Fibroblast of skin of scalp (primary cell): Measurements from ENCODE around the gene CBLB. TPM values are rescaled to one million over a fixed set of nuclear protein-coding genes. Genes with fewer than 3 reads are reported as not detected.

Source experiments
- DNase-seq: peaks from one replicate; pipeline ENCODE4 v3.0.0-alpha.2; 2013
- polyA plus RNA-seq, 2 experiments: library from polyadenylated mRNA; unstranded; fragments of 120-200 nt; gene quantifications; one replicate each; pipeline ENCODE4 v1.2.1, GENCODE V29; 2013; ENCODE audit not compliant: insufficient read length in 2 of 2

Gene CBLB
- polyA plus RNA-seq (2013, experiment 1 of 2; ENCODE audit: insufficient read length), result 36.6 TPM
- 39.5 TPM for polyA plus RNA-seq (2013, experiment 2 of 2; ENCODE audit: insufficient read length)

DNA sequence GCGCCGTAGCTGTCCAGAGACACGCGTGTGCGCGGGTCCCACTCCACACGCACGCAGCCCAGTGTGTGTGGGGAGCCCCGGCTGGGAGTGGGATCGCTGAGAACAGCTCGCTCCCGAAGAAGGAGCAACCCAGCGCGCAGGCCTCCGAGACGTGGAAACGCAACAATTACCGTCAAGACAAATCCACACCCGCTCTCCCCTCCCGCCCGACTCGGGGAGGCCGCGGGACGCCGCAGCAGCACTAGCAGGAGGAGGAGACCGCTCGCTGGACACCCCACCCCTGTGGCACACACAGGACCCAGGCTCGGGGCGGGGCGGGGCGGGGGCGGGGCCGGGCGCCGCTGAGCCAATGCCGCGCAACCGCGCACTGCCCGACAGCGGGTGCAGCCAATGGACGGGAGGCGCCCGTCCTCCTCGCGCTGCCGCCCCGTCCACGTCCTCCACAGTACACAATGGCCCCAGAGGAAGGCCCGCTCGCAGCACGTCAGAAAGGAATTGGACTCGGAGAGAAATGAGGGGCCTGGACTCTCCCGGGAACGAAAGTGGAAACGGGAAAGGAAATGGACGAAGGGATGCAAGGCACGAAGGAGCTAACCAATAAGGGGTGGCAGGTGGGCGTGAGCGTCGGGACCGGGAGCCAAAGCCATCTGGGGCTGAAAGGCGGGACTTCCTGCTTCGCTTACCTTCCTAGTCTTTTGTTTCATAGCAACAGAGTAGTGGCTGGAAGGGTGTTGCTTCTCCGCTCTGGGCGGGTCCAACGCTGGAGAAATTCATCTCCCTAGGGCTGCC, at the start of gene CBLB:
CBLB (minus strand) TSS at position 271 of the 789 bp plus-strand sequence. CDS start 1,435 bp downstream, outside the sequence.
- DNase-seq, result peak; percentile 96

GRCh38 chr3:105916767-105917166, 48.0 kb upstream of the CBLB start:
- no peak for DNase-seq

DNA sequence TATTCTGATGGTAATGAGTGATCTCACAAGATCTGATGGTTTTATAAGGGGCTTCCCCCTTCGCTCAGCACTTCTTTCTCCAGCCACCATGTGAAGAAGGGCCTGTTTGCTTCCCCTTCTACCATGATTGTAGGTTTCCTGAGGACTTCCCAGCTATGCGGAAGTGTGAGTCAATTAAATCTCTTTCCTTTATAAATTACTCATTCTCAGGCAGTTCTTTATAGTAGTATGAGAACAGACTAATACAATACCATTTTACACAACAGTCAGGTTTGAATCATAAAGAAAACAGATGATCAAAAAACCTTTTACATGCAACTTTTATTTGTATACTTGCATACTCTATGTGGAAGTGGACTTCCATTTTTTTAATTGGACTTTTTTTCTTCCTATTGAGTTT, 46.7 kb upstream of the CBLB start:
- no peak for DNase-seq

- no peak for DNase-seq
Observed at GRCh38 chr3:105913616-105914015, 44.8 kb upstream of the CBLB start.

DNA sequence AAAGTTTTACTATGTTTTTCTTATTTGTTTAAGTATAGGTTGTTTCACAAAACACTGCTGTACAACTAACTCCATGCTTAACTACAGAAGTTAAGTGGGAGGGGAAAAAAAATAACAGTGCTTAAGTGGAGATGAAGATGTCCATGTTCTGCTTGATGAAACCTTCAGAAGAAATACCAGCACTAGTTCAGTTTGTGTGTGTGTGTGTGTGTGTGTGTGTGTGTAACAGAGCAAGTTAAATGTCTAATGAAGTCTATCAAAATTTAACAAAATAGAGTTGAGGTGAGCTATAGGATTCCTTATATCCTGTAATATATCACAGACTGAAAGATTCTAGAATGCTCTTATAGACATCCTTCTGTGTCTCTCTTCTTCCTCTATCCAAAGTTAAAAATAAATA, 44.1 kb upstream of the CBLB start:
- DNase-seq, result no peak

DNA sequence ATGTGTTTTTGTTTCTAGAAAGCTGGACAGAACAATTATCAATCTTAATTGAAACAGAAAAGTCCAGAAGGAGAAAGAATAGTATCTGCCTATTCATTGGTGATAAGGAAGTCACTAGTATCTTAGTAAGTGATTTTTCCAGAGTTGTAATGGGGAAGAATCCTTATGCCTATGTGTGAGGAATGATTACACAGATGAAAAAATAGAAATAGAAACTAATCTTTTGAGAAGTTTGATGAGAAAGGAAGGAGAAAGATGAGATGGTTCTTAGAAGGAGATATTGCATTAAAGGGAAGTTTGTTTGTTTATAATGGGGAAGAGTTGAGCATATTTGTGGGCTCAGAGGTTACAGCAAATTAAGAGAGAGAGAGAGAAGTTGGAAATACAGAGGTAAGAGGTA, 42.7 kb upstream of the CBLB start:
- DNase-seq, result no peak

GRCh38 chr3:105907777-105908176, 39.0 kb upstream of the CBLB start:
- no peak for DNase-seq

DNA sequence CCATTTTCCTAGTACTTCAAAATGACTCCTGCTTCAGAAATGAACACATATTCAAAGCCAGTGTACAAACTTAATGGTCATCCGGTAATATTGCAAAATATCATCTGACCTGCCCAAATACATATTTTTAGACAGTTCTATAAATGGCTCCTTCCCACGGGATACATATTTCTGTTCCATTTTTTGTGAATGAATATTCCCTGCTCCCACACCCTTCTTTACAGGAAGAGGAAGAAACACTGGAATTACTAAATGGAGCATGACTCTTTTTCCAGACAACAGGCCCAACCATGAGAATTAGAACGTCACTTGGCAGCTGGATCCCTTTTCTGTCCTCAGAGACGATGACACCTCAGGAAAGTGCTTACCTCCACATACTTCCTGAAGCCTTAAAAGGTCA, 38.0 kb upstream of the CBLB start:
- peak; percentile 92 for DNase-seq

GRCh38 chr3:105906345-105906744, 37.5 kb upstream of the CBLB start:
- DNase-seq, result no peak

- DNase-seq, result no peak
Observed at GRCh38 chr3:105905328-105905727, 36.5 kb upstream of the CBLB start.

GRCh38 chr3:105904678-105905284, 36.0 kb upstream of the CBLB start:
- DNase-seq, result no peak

GRCh38 chr3:105904251-105904650, 35.4 kb upstream of the CBLB start:
- peak; percentile 29 for DNase-seq

GRCh38 chr3:105899516-105899915, 30.7 kb upstream of the CBLB start:
- DNase-seq, result peak; percentile 93

DNA sequence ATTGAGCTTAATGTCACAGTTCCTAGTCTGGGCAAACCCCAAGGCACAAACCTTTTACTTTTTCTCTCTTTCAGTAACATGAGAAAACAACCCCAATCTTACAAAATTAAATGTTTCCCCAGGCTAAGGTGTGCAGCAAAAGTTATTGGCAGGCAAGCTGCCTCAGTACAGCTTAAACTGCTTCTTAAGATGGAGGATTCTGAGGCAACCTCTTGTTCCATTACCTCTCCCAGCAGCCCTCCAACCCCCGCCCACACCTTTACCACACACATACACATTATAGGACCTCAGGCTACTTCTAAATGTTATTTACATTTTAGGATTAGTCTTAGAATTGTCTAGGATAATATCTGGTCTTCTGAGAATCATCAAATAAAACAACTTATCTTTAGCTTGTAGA, 22.3 kb upstream of the CBLB start:
- DNase-seq, result no peak

GRCh38 chr3:105888621-105889579, 20.1 kb upstream of the CBLB start:
- DNase-seq, result no peak

DNA sequence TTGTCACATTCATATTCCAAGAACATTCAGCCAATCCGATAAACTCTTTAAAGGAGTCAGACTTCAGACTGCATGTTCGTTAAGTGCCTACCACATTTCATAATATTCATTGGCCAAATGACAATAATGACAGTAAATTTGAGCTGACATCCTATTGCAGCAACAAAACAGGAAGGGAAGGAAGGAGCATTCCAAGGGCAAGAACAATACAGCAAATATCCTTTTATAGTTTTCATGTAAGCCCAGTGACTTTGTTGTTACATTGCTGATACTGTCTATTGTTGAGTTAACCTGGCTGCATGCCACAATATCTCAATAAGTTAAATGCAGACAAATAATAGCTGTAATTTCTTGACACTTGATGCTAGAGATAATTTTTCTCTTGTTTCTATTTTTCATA, 16.4 kb upstream of the CBLB start:
- DNase-seq, result no peak

DNA sequence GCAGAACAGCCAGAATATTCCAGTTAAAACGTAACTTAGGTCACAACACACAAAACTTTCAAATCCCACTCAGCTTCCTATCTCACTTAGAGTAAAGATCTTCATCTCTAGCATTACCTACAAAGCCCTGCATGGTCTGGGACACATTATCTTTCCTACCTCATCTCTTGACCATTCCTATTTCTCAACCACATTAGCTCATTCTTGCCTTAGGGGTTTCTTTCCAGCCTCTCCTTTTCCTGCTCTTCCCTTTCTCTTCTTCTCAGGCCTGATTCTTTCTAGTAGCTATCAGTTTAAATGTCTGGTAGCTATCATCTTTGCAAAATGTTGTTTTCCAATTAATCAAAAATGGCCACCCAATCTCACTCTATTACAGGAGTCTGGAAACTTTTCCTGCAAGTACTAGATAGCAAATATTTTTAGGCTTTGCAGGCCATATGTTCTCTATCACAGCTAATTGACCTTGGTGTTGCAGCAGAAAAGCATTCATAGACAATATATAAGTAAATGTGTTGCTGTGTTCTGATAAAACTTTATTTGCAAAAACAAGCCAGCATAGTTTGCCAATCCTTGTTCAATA, 15.1 kb upstream of the CBLB start:
- DNase-seq, result no peak

GRCh38 chr3:105880681-105881290, 12.0 kb upstream of the CBLB start:
- no peak for DNase-seq

DNA sequence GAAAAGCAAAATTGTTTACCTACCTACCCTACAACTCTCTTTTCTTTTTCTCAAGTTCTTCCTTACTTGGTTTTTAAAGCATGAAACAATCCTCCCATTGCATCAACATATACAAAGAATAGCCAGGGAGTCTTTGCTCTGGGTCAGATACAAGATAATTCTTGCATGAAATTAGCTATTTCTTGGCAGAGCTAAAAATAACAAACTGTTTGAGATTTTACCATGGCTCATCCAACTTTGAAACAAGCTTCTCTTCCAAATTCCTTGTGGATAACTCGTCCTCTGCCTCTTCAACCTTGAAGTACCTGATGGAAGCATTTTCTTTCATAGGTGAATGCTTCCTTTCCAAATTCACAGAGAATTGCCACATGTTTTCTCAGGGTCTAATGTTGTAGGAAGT, 9.2 kb upstream of the CBLB start:
- DNase-seq, result peak; percentile 24

DNA sequence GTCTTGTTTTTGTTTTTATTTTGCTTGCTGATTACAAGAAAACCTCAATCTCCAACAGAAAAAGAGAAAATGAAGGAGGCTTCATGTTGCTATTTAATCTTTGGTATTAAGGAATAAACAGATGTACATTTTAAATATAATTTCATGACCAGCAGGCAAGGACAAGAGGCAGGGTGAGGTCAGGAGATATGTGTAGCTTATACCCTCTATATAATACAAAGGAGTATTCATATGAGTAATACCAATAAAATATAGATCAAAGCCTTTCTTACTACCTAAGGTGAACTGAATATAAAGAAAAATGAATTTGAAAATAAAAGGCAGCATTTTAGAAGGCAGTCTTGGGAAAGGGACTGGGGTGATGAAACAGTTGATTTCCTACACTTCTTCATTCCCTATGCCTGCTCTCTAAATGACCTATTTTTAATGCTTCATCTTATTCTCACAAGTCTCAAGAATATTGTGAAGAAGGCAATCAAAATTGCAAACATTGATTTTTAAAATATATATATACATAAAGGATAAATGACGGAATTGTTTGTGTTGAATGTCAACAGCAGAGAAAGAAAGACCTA, 8.6 kb upstream of the CBLB start:
- DNase-seq, result no peak

GRCh38 chr3:105876780-105877327, 8.0 kb upstream of the CBLB start:
- DNase-seq, result no peak
